ENCODE results near the gene ECE2.

DNA sequence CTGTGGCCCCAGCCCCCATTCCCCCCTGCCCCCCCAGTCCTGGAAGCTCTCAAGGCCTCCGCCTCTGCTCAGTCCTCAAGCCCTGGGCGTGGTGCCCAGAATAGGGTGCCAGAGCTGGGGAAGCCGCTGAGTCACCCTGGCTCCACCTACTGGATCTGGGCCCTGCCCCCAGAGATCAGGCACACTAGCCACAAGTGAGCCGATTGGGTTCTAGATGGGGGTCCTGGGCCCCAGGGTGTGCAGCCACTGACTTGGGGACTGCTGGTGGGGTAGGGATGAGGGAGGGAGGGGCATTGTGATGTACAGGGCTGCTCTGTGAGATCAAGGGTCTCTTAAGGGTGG, 44.3 kb downstream of the ECE2 start:
- TF ChIP-seq HNF4G (IDR thresholded peaks at IDR 0.05) (no peak), CTCF (IDR thresholded peaks at IDR 0.05; ENCODE audit: low read depth, low read length, missing input control) (no peak), RAD21 (IDR thresholded peaks at IDR 0.05) (peak in 1 of 2 donors; percentile 29), TAF1 (conservative IDR thresholded peaks at IDR 0.05) (no peak)
